Measurements from ENCODE around the gene TSPAN2. TPM values are rescaled to one million over a fixed set of nuclear protein-coding genes. Genes with fewer than 3 reads are reported as not detected.
A peak's percentile ranks its signal among the peaks of the same experiment; 100 is the strongest.

Gene TSPAN2
- polyA plus RNA-seq, 3 donors, result 34.2 to 37.8 (median 34.5) TPM

DNA sequence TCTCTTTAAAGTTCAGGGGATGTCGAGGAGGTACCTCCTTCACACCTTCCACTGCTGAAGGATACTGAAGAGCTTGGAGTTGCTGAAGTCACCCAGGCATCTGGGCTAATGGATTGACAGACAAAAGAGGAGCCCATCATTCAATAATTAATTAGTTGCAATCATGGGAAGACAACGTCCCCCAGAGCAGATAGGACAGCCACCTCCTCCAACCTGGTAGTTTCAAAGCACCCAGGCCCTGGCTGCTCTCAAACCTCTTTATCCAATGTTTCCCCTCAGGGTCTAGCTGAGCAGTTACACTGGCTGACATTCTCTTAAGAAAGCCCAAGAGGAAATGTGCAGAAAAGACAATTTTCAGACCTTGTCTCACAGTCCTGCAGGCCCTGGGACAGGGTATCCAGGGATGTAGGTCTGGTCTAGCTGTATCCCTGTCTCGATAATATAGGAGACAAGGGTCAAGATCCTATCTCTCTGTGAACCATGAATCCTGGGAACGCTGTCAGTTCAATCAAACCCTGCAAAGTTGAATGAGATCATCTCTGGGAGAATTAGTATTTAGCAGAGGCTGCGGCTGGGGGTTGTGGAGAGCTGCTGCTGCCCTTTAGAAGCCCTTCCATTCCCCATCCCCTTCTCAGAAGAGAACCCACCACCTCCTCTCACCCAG, 1.1 kb downstream of the TSPAN2 start:
- no peak for DNase-seq (ENCODE audit: extremely low read depth in 1 of 11, low read depth in 9 of 11, low spot score in 4 of 11)

DNA sequence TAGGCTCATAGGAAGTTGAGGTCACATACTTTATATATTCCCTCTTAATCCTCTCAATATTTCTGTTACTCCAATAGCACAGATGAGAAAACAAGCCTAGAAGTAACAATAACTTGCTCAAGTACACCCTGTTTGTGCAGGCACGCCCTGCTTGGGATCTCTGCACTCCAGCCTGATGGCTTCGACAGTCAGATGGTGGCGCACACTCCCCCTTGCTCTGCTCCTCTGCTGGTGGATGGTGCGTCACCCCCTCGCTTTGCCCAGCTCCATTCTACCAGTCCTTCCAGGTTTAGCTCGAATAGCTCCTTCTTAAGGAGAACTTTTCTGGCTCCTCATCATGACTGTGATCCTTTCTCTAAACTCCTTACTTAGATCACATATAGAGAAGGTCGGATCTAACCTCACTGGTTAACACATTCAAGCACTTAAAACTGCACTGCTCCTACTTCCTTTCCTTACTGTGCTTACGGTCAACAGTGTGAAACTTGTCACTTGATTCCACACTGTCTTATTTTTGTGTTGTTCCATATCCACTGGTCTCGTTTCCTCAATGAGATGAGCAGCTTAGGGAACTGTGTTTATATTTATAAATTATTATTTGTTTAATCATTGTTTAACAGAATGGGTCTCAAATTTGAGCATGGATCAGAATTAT, 3.0 kb downstream of the TSPAN2 start:
- no peak for DNase-seq (ENCODE audit: extremely low read depth in 1 of 11, low read depth in 9 of 11, low spot score in 4 of 11)

DNA sequence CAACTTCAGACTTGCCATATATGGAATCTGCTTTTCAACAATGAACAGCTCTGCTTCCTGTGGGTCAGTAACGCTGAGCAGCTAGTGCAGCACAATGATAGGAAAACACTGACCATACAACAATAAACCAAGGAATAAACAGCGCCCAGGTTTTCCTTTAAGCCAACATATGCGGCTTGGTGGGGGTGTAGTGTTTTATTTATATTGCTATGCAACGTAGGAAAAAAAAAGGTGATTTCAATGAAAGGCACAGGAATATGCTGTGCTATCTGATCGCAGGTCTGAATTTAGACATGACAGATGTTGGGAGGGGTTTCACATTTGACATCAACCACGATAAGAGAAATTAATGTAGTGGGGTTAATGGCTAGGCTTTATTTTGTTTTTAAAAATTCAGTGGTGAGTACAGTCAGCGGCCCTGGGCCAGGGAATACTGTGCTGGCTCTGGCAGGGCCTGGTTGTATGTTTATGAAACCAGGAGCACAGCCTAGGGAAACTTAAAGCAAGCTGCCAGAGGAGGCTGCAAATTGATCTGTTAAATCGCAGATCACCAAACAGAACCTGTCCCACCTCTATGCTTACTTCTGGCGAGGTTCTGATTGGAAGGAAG, 4.3 kb downstream of the TSPAN2 start:
- DNase-seq (ENCODE audit: extremely low read depth in 1 of 11, low read depth in 9 of 11, low spot score in 4 of 11), result peak in 4 of 11 donors; percentile 39 to 59 (median 44)

DNA sequence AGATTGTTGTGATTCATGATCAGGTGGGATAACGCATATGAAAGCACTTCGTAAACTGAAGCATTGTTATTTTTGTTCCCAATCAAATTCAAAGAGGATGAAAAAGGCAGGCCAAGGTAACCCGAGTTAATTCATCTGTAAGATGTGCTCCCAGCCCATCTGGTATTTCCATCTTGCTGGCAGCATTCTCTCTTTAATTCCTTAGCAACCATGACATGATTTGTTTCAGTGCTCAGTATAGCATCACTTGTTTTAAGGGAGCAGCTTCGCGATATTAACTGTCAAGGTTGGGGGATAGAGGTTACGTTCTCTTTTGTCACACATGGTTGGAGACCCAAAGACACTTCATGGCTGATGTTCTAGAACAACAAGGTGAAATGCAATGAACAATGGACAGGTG, 6.4 kb downstream of the TSPAN2 start:
- DNase-seq (ENCODE audit: extremely low read depth in 1 of 11, low read depth in 9 of 11, low spot score in 4 of 11), result peak in 1 of 11 donors; percentile 43

DNA sequence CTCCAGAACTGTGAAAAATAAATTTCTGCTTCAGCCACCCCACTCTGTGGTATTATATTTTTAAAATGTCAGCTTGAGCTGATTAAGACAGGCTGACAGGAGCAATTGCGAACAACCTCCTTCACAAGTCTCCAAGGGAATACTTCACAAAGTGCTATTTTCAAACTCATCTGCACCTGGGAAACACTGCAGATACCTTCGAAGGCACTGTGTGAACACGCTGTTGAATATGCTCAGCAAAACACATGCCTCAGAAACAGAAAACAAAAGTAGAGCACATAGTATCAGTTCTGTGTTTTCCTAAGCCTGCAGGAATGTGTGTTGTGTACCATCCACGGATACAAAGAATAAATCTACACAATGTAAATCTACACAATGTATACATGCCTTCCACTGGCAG, 10.6 kb downstream of the TSPAN2 start:
- DNase-seq (ENCODE audit: extremely low read depth in 1 of 11, low read depth in 9 of 11, low spot score in 4 of 11), result no peak

DNA sequence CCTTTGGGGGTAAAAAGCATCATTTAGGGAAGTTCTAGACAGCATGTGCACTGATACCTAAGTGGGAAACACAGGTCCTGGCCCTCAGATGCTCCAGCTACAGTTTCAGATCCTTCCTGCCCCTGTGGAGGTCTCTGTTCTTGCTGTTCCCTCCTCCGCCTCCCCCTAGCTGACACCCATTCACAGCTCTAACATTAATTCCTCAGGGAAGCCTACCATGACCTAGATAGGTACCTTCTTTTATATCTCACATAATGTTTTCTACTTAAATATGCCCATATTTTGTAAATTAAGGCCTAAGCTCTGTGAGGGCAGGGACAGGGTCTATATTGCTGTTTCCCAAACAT, 11.3 kb downstream of the TSPAN2 start:
- no peak for DNase-seq (ENCODE audit: extremely low read depth in 1 of 11, low read depth in 9 of 11, low spot score in 4 of 11)

DNA sequence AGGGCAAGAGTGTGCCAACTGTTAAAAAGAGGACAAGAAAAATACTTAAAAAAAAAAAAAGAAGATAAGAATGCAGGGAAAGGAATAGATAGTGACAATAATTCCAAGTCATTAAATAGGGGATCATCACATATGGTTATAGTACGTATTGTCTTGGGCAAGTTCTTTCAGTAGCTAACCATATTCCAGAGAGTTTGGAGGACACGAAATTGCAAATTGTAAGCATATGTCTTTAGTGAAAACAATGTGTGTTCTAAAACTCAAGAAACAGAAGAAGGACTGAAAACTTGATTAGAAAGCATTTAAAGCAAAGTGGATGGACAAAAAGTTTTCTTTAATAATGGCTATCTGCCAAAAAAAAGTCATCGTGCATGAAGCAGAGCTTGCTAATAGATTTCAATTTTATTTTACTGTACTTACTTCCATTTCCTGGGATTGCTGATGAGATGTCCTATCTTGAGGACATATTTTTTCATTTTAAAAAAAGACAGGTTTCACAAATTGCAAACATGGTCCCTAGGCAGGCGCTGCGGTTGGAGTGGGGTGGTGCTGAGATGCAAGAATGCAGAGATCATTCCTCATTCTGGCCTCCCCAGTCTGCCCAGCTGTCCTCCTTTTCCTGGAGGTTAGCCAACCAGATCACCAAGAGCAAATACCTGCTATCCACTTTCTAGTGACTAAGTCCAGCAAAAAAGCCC, 11.9 kb downstream of the TSPAN2 start:
- DNase-seq (ENCODE audit: extremely low read depth in 1 of 11, low read depth in 9 of 11, low spot score in 4 of 11), result no peak

DNA sequence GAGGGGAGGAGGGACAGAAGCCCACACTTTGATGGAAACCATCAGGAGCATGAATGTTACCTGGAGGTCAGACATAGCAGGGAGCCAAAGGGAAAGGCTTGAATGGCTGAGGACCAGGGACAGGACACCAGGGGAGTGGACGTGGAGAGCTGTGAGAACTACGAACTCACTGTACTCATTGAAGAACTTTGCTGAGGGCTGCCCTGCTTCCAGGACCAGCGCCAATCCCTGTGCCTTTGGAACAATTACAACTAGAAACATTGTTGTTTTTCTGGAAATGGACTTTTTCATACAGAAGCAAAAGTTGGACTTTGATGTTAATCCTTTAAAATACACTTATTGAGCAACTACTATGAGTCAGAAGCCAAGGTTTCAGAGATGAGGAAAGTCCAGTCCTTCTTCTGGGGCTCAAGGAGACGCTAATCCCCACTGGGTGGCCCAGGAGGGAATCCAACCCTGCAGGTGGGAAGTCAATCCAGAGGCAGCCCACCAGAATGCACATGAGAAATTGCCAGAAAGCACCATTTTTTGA, 12.9 kb downstream of the TSPAN2 start:
- no peak for DNase-seq (ENCODE audit: extremely low read depth in 1 of 11, low read depth in 9 of 11, low spot score in 4 of 11)

DNA sequence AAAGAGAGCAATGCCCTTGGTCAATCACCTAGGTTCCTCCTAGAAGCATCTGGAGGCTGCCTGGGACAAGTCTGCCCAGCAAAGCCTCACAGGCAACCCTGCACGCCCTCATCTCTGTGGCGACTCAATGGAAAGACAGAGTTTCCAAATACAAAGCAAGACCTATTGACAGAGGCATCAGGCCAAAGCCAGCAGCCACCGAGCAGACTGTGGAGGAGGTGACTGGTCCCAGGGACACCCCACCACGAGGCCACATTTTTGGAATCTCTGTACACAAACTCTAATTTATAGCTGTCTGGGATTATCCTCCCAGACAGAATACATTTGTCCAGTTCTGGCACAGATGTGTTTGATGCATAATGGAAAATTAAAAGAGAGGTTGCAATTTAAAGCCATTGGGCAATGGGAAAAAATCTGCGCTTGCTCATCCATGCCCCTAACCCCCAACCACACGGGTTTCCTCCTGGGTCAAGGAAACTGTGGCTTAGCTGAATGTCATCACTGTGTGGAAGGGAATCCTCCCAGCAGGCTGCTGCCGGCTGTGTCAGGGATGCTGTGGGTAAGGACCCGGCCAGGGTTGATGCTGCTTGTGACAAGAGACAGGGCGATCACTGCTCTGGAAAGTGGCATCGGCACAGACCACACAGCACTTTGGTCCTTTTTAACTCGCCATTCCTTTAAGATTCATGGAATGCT, 14.3 kb downstream of the TSPAN2 start:
- peak in 2 of 11 donors; percentile 55 to 65 for DNase-seq (ENCODE audit: extremely low read depth in 1 of 11, low read depth in 9 of 11, low spot score in 4 of 11)

DNA sequence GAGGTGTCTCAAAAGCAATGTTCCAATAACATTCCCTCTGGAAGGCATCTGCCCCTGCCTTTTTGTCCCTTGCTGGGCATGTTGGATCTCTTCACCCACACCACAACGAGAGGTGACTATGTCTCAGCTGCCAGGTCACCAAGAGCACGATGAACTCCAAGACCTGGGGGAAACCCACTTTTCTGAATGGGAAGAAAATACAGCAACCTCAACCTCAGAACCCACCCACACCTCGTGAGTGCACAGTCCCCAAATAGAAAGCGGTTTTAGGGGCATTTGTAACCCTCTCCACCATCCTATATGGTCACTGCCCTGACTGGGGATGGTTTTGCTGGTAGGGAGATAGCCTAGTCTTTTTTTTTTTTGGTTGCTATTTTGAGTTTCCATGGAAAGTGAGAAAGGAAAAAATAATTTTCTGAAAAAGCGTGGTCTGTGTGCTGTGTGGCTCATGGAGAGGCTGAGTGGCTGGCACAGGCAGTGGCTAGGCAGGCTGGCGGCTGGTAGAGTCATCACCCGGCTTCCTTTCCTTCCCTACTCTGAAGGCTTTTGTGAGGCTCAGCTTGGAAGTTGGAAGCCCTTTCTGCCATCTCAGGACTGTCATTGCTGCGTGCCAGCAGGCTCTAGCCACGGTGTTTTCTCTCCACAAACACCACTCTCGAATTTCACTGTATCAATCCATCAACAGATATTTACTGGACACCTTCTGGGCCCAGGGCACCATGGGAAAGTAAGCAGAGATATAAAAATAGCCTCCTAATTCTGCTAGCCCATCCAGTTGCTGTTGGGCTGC, 15.8 kb downstream of the TSPAN2 start:
- no peak for DNase-seq (ENCODE audit: extremely low read depth in 1 of 11, low read depth in 9 of 11, low spot score in 4 of 11)

DNA sequence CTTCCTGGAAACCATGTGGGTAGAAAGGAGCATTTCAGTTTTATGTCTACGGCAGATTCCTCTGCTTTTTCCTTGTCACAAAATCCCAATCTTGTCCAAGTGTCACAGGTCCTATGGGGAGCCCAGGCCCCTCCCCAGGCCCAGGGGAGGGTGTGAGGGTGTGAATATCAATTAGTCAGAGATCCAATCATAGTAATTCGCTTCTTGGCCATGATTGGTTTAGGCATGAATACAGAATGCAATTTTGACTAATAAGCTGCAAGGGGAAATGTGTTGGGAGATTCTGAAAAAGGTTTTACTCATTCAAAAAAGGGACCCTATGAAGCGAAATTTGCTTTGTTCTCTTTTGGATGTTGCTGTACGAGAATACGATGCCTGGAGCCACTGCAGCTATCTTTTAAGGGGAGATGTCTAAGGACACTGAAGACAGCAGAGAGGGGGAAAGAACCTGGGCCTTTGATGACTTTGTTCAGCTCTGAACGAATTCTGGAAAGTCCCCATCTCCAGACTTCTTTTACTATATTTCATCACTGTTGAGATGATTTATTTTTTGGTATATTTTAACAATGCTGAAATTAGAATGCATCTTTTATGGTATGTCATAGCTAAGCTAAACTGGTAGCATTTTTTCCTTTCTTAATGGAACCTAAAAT, 18.2 kb downstream of the TSPAN2 start:
- DNase-seq (ENCODE audit: extremely low read depth in 1 of 11, low read depth in 9 of 11, low spot score in 4 of 11), result no peak

DNA sequence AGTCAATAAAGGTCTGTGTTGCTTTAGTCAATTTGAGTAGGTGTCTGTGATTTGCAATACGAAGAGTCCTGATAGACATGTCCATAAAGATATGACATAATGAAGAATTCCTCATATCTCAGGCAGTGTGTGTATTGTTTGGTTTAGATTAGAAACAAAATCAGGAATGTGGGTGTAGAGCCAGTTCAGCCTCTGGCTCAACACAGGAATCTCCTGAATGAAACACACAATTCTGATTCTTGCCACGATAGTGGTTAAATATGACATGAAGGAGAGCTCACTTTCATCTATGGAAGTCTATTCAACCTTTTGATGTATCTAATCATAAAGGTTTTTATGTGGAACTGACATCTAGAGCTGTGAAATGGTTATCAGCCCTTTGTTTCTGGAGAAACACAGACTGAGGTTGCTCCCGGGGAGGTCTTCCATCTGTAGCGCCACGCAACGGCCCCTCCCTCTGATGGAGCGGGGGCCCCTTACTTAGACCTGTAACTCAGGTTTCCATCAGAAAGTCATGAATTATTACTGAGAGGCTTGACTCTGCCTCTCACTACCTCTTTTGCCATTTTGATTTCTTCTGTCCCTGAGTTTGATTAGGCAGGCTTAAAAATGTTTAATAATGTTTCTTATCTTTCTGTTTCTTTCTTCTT, 19.5 kb downstream of the TSPAN2 start:
- no peak for DNase-seq (ENCODE audit: extremely low read depth in 1 of 11, low read depth in 9 of 11, low spot score in 4 of 11)

DNA sequence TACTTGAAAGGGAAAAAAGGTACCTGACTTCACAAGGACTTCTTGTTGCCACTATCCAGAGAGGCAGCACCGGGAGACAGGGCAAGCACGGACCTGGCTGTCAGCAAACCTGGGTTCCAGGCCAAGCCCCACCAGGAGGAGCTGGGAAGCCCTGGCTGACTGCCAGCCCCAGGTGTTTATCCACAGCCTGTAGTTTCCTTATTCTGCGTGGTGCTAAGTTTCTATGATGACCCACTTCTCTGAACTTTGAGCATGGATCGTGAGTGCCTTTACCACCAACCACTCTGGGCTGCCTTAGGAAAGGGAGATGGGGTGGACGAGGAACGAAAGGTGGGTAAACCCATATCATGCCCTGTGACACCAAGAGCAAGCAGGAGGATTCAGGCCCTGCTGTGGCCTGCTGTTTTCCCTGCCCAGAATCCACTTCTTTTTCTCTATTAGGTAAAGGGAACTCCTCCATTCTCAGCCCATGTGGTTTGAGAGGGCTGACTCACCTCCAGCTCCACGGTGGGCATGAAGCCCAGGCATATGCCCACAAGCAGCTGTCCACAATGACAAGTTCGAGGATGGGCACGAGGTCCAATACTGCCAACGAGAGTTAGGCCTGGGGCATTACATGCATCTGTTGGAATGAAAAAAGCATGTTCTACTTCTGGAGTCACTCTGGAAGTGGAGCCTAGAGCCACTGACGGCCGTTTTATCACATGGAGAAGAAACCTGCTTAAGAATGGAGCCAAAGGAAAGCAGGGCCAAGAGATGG, 20.3 kb downstream of the TSPAN2 start:
- no peak for DNase-seq (ENCODE audit: extremely low read depth in 1 of 11, low read depth in 9 of 11, low spot score in 4 of 11)

DNA sequence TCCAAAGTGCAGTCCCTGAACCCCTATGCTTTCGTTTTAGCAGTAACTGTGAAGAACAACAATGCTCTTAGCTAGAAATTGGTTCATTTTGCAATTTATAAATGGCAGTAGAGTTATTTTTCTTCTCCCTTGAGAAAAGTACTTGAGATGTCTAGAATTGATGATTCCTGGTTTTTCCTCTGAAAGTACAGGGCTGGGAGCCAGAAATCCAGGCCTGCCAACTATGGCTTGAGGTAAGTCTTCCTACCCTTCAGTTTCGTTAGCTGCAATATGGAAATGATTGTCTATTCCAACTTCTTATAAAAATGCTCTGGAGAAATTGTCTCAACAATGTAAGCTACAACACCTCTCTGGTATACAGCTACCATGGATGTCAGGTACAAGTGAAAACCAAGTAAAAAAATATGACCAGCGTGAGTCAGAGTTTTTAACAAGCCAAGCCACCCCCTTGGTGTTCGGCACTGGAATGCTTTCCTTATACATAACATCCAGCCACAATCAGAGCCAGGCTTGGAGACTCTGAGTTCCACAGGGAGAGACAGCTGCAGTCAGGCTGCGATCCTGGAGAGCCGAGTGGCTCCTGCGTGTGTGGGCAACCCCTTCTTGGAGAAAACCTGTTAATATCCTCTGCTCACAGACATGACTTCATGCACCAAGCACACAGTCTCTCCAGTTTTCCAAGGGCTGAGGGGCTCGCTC, 22.0 kb downstream of the TSPAN2 start:
- DNase-seq (ENCODE audit: extremely low read depth in 1 of 11, low read depth in 9 of 11, low spot score in 4 of 11), result no peak

DNA sequence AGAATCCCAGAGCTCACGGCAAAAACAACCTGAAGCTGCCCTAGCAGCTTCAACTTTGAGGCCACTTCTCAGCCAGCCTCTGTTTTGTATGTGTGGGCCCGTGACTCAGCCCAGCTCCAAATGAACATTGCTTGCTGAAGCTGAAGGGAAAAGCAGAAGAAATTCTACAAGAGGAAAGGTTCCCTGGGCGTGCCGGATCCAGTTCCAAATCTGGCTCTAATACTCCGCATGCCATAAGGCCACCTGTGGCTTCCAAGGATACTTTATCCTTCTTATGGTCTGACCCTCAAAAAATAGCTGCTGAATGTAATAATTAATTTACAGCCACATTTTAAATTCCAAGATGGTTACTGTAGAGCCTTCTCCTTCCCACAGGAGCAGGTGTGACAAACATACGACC, 24.3 kb downstream of the TSPAN2 start:
- DNase-seq (ENCODE audit: extremely low read depth in 1 of 11, low read depth in 9 of 11, low spot score in 4 of 11), result no peak

DNA sequence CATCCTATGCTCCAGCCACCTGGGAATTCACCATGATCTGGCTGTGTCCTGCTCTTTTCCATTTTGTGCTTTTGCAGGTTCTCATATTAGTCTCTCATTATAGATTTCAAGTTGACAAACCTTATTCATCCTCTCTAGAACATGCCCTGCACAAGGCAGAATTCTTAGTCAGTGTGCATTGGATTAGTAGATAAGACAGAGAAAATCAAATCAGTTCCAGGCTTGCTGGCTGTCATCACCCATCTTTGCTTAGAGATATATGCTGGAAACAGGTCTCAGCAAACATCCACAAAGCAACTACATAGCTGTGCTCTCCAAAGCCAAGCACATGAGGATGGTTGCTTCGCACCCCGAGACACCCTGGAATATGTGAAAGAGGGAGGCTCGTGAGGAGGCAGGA, 24.8 kb downstream of the TSPAN2 start:
- DNase-seq (ENCODE audit: extremely low read depth in 1 of 11, low read depth in 9 of 11, low spot score in 4 of 11), result no peak
